Stimulated activated memory B cell treated with anti-CD40 and anti-IgM and Interleukin-4, amounts not matched to agents 10 μg/mL and 1 μg/mL and 100 μg/mL, for 72 hours (primary cell): ENCODE data around the gene TTC8.
"Not testable (repeated sequence)": the region's sequence is repeated elsewhere in the genome, so short reads cannot be mapped to it uniquely, and the experiment has no call there.

Experiments used
- ATAC-seq: fragments of 150-1000 bp; cut with Tn5 transposase; 2 replicates; pipeline ENCODE4 v1.10.0; 2021
- H3K27ac Mint-ChIP-seq: one replicate; pipeline ENCODE4 v1.8.0; 2022; ENCODE audit warnings: mild to moderate bottlenecking, mixed read lengths
- H3K27me3 Mint-ChIP-seq: one replicate; pipeline ENCODE4 v1.8.0; 2022; ENCODE audit warnings: mixed read lengths
- H3K36me3 Mint-ChIP-seq: one replicate; pipeline ENCODE4 v1.8.0; 2022; ENCODE audit warnings: mixed read lengths
- H3K4me1 Mint-ChIP-seq: one replicate; pipeline ENCODE4 v1.8.0; 2022; ENCODE audit warnings: mixed read lengths
- H3K4me3 Mint-ChIP-seq: one replicate; pipeline ENCODE4 v1.8.0; 2022; ENCODE audit warnings: mild to moderate bottlenecking, moderate library complexity, mixed read lengths
- H3K9me3 Mint-ChIP-seq: one replicate; pipeline ENCODE4 v1.8.0; 2022; ENCODE audit warnings: mixed read lengths

The TTC8 gene

GRCh38 chr14:88824314-88825077 is at the start of gene TTC8:
TTC8 (plus strand) TSS chr14:88824651; CDS start chr14:88824708, 57 bp downstream.
- Mint-ChIP-seq H3K4me3 (peak within 1 kb of the TSS; percentile 82), H3K27ac (peak within 1 kb of the TSS; percentile 99), H3K4me1 (peaks cover 9% of the 10 kb centered on the region), H3K9me3 (no peaks in the 10 kb centered on the region), H3K36me3 (no peaks in the 10 kb centered on the region), H3K27me3 (peaks cover 1% of the 10 kb centered on the region)
- ATAC-seq = peak; percentile 97

- H3K4me3 Mint-ChIP-seq = no peak overlapping the region
- peaks cover 7% of the 10 kb centered on the region for H3K9me3 Mint-ChIP-seq
- H3K27me3 Mint-ChIP-seq = no peaks in the 10 kb centered on the region
- H3K27ac Mint-ChIP-seq = no peak overlapping the region
- no peak for ATAC-seq
- H3K4me1 Mint-ChIP-seq = peaks cover 11% of the 10 kb centered on the region
- peaks cover 37% of the 10 kb centered on the region for H3K36me3 Mint-ChIP-seq
Measured at GRCh38 chr14:88775532-88775931, 48.9 kb upstream of the TTC8 start.

- H3K27me3 Mint-ChIP-seq = no peaks in the 10 kb centered on the region
- H3K27ac Mint-ChIP-seq = no peak overlapping the region
- H3K9me3 Mint-ChIP-seq = peaks cover 36% of the 10 kb centered on the region
- H3K4me1 Mint-ChIP-seq = peaks cover 22% of the 10 kb centered on the region
- no peak overlapping the region for H3K4me3 Mint-ChIP-seq
- no peak for ATAC-seq
- peaks cover 55% of the 10 kb centered on the region for H3K36me3 Mint-ChIP-seq
Measured at GRCh38 chr14:88785911-88786310, 38.5 kb upstream of the TTC8 start.

- no peaks in the 10 kb centered on the region for H3K27me3 Mint-ChIP-seq
- ATAC-seq = no peak
- peaks cover 47% of the 10 kb centered on the region for H3K36me3 Mint-ChIP-seq
- no peak overlapping the region for H3K4me3 Mint-ChIP-seq
- peaks cover 30% of the 10 kb centered on the region for H3K4me1 Mint-ChIP-seq
- H3K9me3 Mint-ChIP-seq = peaks cover 34% of the 10 kb centered on the region
- peak overlapping the region; percentile 47 for H3K27ac Mint-ChIP-seq
Measured at GRCh38 chr14:88786715-88787114, 37.7 kb upstream of the TTC8 start.

- ATAC-seq, H3K27me3 Mint-ChIP-seq, H3K4me3 Mint-ChIP-seq, H3K27ac Mint-ChIP-seq: not testable (repeated sequence)
- peaks cover 22% of the 10 kb centered on the region for H3K36me3 Mint-ChIP-seq
- H3K4me1 Mint-ChIP-seq = peaks cover 38% of the 10 kb centered on the region
- peaks cover 16% of the 10 kb centered on the region for H3K9me3 Mint-ChIP-seq
Measured at GRCh38 chr14:88789573-88789972, 34.9 kb upstream of the TTC8 start.

GRCh38 chr14:88790501-88791251 is 33.8 kb upstream of the TTC8 start:
- H3K27ac Mint-ChIP-seq = peak overlapping the region; percentile 86
- peaks cover 9% of the 10 kb centered on the region for H3K9me3 Mint-ChIP-seq
- ATAC-seq = no peak
- H3K4me1 Mint-ChIP-seq = peaks cover 35% of the 10 kb centered on the region
- H3K36me3 Mint-ChIP-seq = peaks cover 13% of the 10 kb centered on the region
- peak overlapping the region; percentile 89 for H3K4me3 Mint-ChIP-seq
- H3K27me3 Mint-ChIP-seq = no peaks in the 10 kb centered on the region

- Mint-ChIP-seq H3K27ac (peak overlapping the region; percentile 86), H3K9me3 (peaks cover 6% of the 10 kb centered on the region), H3K4me1 (peaks cover 30% of the 10 kb centered on the region), H3K36me3 (peaks cover 8% of the 10 kb centered on the region), H3K4me3 (peak overlapping the region; percentile 89), H3K27me3 (no peaks in the 10 kb centered on the region)
- no peak for ATAC-seq
Measured at GRCh38 chr14:88791252-88791621, 33.2 kb upstream of the TTC8 start.

GRCh38 chr14:88791629-88792472 is 32.6 kb upstream of the TTC8 start:
- H3K36me3 Mint-ChIP-seq = peaks cover 4% of the 10 kb centered on the region
- peaks cover 27% of the 10 kb centered on the region for H3K4me1 Mint-ChIP-seq
- H3K9me3 Mint-ChIP-seq = peaks cover 2% of the 10 kb centered on the region
- peak overlapping the region; percentile 86 for H3K27ac Mint-ChIP-seq
- H3K27me3 Mint-ChIP-seq = no peaks in the 10 kb centered on the region
- peak overlapping the region; percentile 89 for H3K4me3 Mint-ChIP-seq
- ATAC-seq = no peak

- no peaks in the 10 kb centered on the region for H3K9me3 Mint-ChIP-seq
- H3K4me3 Mint-ChIP-seq = peak within 1 kb of the TSS; percentile 89
- no peaks in the 10 kb centered on the region for H3K27me3 Mint-ChIP-seq
- ATAC-seq = peak; percentile 94
- H3K27ac Mint-ChIP-seq = peak within 1 kb of the TSS; percentile 86
- no peaks in the 10 kb centered on the region for H3K36me3 Mint-ChIP-seq
- peaks cover 23% of the 10 kb centered on the region for H3K4me1 Mint-ChIP-seq
Measured at GRCh38 chr14:88792473-88793258, 31.8 kb upstream of the TTC8 start, which contains the start of gene EML5. EML5 (minus strand) TSS chr14:88792953; CDS start chr14:88792503, 450 bp downstream.

- peak overlapping the region; percentile 86 for H3K27ac Mint-ChIP-seq
- H3K4me3 Mint-ChIP-seq = peak overlapping the region; percentile 81
- H3K9me3 Mint-ChIP-seq = no peaks in the 10 kb centered on the region
- no peak for ATAC-seq
- no peaks in the 10 kb centered on the region for H3K27me3 Mint-ChIP-seq
- peaks cover 23% of the 10 kb centered on the region for H3K4me1 Mint-ChIP-seq
- H3K36me3 Mint-ChIP-seq = no peaks in the 10 kb centered on the region
Measured at GRCh38 chr14:88793259-88793625, 31.2 kb upstream of the TTC8 start.

GRCh38 chr14:88798156-88798555 is 26.3 kb upstream of the TTC8 start:
- H3K27me3 Mint-ChIP-seq = peaks cover 17% of the 10 kb centered on the region
- peaks cover 4% of the 10 kb centered on the region for H3K4me1 Mint-ChIP-seq
- no peak for ATAC-seq
- H3K27ac Mint-ChIP-seq = no peak overlapping the region
- H3K4me3 Mint-ChIP-seq = no peak overlapping the region
- H3K36me3 Mint-ChIP-seq = no peaks in the 10 kb centered on the region
- no peaks in the 10 kb centered on the region for H3K9me3 Mint-ChIP-seq

- Mint-ChIP-seq H3K4me1 (no peaks in the 10 kb centered on the region), H3K27me3 (peaks cover 17% of the 10 kb centered on the region)
- no peak for ATAC-seq
Measured at GRCh38 chr14:88799522-88799921, 24.9 kb upstream of the TTC8 start.

GRCh38 chr14:88802596-88802995 is 21.9 kb upstream of the TTC8 start:
- Mint-ChIP-seq H3K4me1 (no peaks in the 10 kb centered on the region), H3K36me3 (no peaks in the 10 kb centered on the region), H3K4me3 (no peak overlapping the region), H3K9me3 (no peaks in the 10 kb centered on the region), H3K27me3 (peaks cover 34% of the 10 kb centered on the region), H3K27ac (no peak overlapping the region)
- ATAC-seq = no peak

More at GRCh38 chr14:88799522-88799921, 24.9 kb upstream of the TTC8 start:
- Mint-ChIP-seq H3K4me3 (no peak overlapping the region), H3K27ac (no peak overlapping the region), H3K36me3 (no peaks in the 10 kb centered on the region), H3K9me3 (no peaks in the 10 kb centered on the region)

- H3K27ac Mint-ChIP-seq = no peak overlapping the region
- H3K9me3 Mint-ChIP-seq = peaks cover 8% of the 10 kb centered on the region
- ATAC-seq = no peak
- no peaks in the 10 kb centered on the region for H3K36me3 Mint-ChIP-seq
- H3K27me3 Mint-ChIP-seq = peaks cover 34% of the 10 kb centered on the region
- H3K4me3 Mint-ChIP-seq = no peak overlapping the region
- H3K4me1 Mint-ChIP-seq = no peaks in the 10 kb centered on the region
Measured at GRCh38 chr14:88804035-88804434, 20.4 kb upstream of the TTC8 start.
